GM12892 (cell line): Measurements from ENCODE around the gene CLN6.

Experiments
- POLR2A ChIP-seq: IDR thresholded peaks from 2 replicates; pipeline ENCODE4 v1.6.1; 2011; ENCODE audit warnings: low read depth, low read length, control low read depth
- POLR2AphosphoS5 ChIP-seq: IDR thresholded peaks from 2 replicates; pipeline ENCODE4 v1.6.1; 2011; ENCODE audit warnings: low read depth, low read length, control low read depth
- TAF1 ChIP-seq: IDR thresholded peaks from 2 replicates; pipeline ENCODE4 v1.6.1; 2011; ENCODE audit warnings: low read depth, mild to moderate bottlenecking, control low read depth, low read length, borderline replicate concordance

GRCh38 chr15:68206711-68207151 is 22.8 kb downstream of the CLN6 start:
- TF ChIP-seq POLR2A (no peak), TAF1 (no peak), POLR2AphosphoS5 (no peak)
